GM12873 (cell line): ENCODE data around the gene PRDM8.

Experiments
- TF ChIP-seq, protein P1 (sequence below): IDR thresholded peaks from 2 replicates; pipeline ENCODE4 v1.5.1; 2012; ENCODE audit warnings: low read depth, mild to moderate bottlenecking, moderate library complexity, low read length, control low read depth; ENCODE audit not compliant: insufficient read depth; ENCODE audit errors: missing control alignments

Gene PRDM8

DNA sequence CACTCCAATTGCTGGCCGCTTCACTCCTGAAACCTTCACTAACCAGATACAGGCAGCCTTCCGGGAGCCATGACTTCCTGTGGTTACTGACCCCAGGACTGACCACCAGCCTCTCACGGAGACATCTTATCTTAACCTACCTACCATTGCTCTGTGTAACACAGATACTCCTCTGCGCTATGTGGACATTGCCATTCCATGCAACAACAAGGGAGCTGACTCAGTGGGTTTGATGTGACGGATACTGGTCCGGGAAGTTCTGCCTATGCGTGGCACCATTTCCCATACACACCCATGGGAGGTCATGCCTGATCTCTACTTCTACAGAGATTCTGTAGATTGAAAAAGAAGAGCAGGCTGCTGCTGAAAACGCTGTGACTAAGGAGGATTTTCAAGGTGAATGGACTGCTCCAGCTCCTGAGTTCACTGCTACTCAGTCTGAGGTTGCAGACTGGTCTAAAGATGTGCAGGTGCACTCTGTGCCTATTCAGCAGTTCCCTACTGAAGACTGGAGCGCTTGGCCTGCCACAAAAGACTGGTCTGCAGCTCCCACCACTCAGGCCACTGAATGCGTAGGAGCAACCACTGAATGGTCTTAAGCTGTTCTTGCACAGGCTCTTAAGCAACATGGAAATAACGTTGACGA, 35.8 kb upstream of the PRDM8 start:
- TF ChIP-seq, protein P1, sequence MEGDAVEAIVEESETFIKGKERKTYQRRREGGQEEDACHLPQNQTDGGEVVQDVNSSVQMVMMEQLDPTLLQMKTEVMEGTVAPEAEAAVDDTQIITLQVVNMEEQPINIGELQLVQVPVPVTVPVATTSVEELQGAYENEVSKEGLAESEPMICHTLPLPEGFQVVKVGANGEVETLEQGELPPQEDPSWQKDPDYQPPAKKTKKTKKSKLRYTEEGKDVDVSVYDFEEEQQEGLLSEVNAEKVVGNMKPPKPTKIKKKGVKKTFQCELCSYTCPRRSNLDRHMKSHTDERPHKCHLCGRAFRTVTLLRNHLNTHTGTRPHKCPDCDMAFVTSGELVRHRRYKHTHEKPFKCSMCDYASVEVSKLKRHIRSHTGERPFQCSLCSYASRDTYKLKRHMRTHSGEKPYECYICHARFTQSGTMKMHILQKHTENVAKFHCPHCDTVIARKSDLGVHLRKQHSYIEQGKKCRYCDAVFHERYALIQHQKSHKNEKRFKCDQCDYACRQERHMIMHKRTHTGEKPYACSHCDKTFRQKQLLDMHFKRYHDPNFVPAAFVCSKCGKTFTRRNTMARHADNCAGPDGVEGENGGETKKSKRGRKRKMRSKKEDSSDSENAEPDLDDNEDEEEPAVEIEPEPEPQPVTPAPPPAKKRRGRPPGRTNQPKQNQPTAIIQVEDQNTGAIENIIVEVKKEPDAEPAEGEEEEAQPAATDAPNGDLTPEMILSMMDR: no peak

DNA sequence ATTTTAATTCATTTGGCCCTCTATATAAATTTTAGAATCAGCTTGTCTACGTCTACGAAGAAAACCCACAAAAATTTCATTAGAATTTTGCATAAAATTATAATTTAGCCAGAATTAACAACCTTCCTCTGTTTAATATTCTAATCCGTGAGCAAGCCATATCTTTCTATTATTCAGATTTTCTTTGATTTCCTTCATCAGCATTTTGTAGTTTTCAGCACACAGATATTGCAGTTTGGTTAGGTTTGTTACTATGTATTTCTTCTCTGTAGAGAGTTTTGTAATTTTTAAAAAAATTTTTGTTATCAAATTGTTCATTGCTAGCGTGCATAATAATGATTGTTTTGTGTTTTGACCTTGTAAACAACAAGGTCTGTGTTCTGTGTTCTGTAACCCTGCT, 34.9 kb upstream of the PRDM8 start:
- TF ChIP-seq, protein P1: no peak

GRCh38 chr4:80165855-80166254, 31.4 kb upstream of the PRDM8 start:
- TF ChIP-seq, protein P1: no peak

GRCh38 chr4:80171251-80171650, 26.1 kb upstream of the PRDM8 start:
- TF ChIP-seq, protein P1: no peak

GRCh38 chr4:80171656-80172055, 25.6 kb upstream of the PRDM8 start:
- TF ChIP-seq, protein P1: no peak

- TF ChIP-seq, protein P1: no peak
These were observed 25.1 kb upstream of the PRDM8 start for GRCh38 chr4:80172203-80172602.

GRCh38 chr4:80173401-80173800, 23.9 kb upstream of the PRDM8 start:
- TF ChIP-seq, protein P1: no peak
